Activated T-cell treated with anti-CD3 and anti-CD28 coated beads, Interleukin-2, amount 50 U/mL, for 1 hour (primary cell): ENCODE data around the gene RGS10.
A peak's percentile ranks its signal among the peaks of the same experiment; 100 is the strongest.

Experiments used
- DNase-seq: peaks from one replicate; pipeline ENCODE4 v3.0.0-alpha.2; 2020

The RGS10 gene

GRCh38 chr10:119517235-119518141 lies 25.0 kb downstream of the RGS10 start:
- DNase-seq: peak; percentile 69

GRCh38 chr10:119516381-119517234 lies 25.9 kb downstream of the RGS10 start:
- DNase-seq: peak; percentile 72

- no peak for DNase-seq
Measured at GRCh38 chr10:119515511-119516045, 26.9 kb downstream of the RGS10 start.

GRCh38 chr10:119514819-119515218 lies 27.7 kb downstream of the RGS10 start:
- no peak for DNase-seq

- no peak for DNase-seq
Measured at GRCh38 chr10:119511828-119512515, 30.5 kb downstream of the RGS10 start.

GRCh38 chr10:119509909-119510451 lies 32.5 kb downstream of the RGS10 start:
- no peak for DNase-seq

- DNase-seq: no peak
Measured at GRCh38 chr10:119507115-119507514, 35.4 kb downstream of the RGS10 start.

- DNase-seq: no peak
Measured at GRCh38 chr10:119505588-119506315, 36.8 kb downstream of the RGS10 start.

GRCh38 chr10:119505131-119505551 lies 37.4 kb downstream of the RGS10 start:
- no peak for DNase-seq

GRCh38 chr10:119504651-119505050 lies 37.9 kb downstream of the RGS10 start:
- no peak for DNase-seq

GRCh38 chr10:119503821-119504220 lies 38.7 kb downstream of the RGS10 start:
- DNase-seq: no peak

- DNase-seq: no peak
Measured at GRCh38 chr10:119502618-119503155, 39.8 kb downstream of the RGS10 start.

- DNase-seq: peak; percentile 80
Measured at GRCh38 chr10:119502209-119502608, 40.3 kb downstream of the RGS10 start.

GRCh38 chr10:119501690-119502089 lies 40.8 kb downstream of the RGS10 start:
- no peak for DNase-seq

GRCh38 chr10:119500821-119501220 lies 41.7 kb downstream of the RGS10 start:
- no peak for DNase-seq

- DNase-seq: no peak
Measured at GRCh38 chr10:119500123-119500795, 42.3 kb downstream of the RGS10 start.

- DNase-seq: no peak
Measured at GRCh38 chr10:119499677-119500002, 42.9 kb downstream of the RGS10 start.

- no peak for DNase-seq
Measured at GRCh38 chr10:119498889-119499676, 43.4 kb downstream of the RGS10 start.

GRCh38 chr10:119497243-119497642 lies 45.3 kb downstream of the RGS10 start:
- DNase-seq: no peak

GRCh38 chr10:119496273-119496672 lies 46.2 kb downstream of the RGS10 start:
- DNase-seq: no peak
